Measurements from ENCODE around the gene CTNND2. TPM values are rescaled to one million over a fixed set of nuclear protein-coding genes. Genes with fewer than 3 reads are reported as not detected.

CTNND2 gene
- total RNA-seq, 1 donor from 2014 or later: 10.1 TPM

GRCh38 chr5:11709021-11709420 is 195.2 kb downstream of the CTNND2 start:
- intact Hi-C loops (cut with DNase I): no loop called here
- ATAC-seq: no peak
- DNase-seq (ENCODE audit: low spot score): no peak

DNA sequence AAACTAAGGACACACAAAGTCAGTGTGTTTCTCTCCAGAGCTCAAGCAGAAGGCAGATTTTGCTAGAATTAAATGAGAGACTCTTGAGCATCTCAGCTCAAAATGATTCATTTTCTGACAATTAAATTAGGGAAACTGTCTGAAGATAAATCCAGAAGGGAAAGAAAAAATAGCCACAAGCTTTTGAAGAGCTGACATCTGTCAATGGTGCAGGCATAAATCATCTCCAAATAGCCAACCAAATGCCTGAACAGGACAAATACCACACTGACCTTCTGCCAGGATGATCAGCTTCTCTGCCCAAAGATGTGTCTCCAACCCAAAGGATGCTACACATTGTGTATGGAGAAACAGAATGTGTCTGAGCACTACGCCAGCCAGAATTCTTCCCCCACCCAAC is 199.3 kb downstream of the CTNND2 start:
- no peak for ATAC-seq
- intact Hi-C loops (cut with DNase I): no loop called here
- DNase-seq (ENCODE audit: low spot score): no peak

DNA sequence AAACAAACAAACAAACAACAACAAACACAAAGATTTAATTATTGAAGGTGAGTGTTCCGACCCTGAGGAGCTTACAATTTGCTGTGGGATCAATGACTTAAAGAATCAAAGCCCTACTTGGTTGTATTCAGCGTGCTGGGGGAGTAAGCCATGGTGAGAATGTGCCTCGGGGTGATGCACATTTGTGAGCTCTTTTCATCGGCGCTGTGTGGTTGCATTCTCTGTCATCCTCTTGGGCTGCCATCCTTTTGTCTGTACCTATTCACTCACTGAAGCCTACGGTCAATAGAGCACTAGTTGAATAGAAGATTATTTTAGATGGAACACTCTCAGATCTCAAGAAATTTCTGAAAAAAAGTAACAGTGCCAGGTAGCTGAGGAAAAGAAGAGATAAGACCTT is 203.9 kb downstream of the CTNND2 start:
- DNase-seq (ENCODE audit: low spot score) (no peak), ATAC-seq (no peak)
- intact Hi-C loops (cut with DNase I): no loop called here

DNA sequence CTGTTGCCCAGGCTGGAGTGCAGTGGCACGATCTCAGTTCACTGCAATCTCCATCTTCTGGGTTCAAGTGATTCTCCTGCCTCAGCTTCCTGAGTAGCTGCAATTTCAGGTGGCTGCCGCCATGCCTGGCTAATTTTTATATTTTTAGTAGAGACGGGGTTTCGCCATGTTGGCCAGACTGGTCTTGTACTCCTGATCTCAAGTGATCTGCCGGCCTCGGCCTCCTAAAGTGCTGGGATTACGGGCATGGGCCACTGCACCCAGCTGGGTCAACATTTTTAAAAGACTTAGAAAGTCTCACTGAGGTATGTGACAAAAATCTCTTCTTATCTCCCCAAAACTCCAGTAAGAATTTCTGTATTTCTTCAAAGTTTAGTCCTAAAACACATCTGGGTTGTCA is 211.6 kb downstream of the CTNND2 start:
- ATAC-seq: no peak
- no peak for DNase-seq (ENCODE audit: low spot score)
- intact Hi-C loops (cut with DNase I): no loop called here

DNA sequence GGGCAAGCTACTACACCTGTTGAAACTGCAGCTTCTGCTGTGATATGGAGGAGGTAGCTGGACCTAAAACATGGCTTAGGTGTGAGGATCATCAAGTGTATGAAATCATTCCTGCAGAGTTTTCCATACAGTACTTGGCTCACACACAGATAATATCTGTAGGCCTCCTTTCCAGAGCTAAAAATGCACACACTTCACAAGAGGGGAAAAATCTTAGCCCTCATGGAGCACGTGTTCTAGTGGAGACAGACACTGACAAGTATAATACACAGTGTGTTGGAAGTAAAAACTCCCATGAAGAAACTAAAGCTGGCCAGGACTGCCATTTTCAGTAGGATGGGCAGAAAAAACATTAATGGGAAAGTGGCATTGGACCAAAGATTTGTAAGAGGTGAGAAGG is 216.7 kb downstream of the CTNND2 start:
- intact Hi-C loops (cut with DNase I): no loop called here

GRCh38 chr5:11684607-11685006 is 219.6 kb downstream of the CTNND2 start:
- ATAC-seq (peak; percentile 44), DNase-seq (ENCODE audit: low spot score) (no peak)
- intact Hi-C loops (cut with DNase I): no loop called here

More for the DNA sequence above, 216.7 kb downstream of the CTNND2 start:
- DNase-seq (ENCODE audit: low spot score) (no peak), ATAC-seq (no peak)

DNA sequence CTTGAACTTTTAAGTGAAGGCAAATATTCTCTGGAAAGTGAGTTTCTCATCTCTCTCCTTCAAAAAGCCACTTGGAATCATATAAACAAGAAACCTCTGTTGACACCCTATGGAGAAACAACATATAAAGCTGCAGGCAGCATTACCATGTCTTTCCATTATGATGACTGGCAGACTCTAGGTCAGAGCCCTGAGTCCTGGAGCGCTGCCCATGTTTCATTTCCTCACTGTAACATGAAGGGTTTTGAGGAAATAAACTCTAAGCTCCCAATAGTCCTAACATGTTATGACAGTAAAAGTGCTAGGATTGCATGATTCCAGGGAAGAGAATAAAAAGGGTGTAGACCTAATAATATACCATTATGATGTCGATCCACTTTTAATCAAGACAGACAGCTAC is 220.6 kb downstream of the CTNND2 start:
- peak; percentile 53 for ATAC-seq
- peak; percentile 64 for DNase-seq (ENCODE audit: low spot score)

GRCh38 chr5:11681796-11682195 is 222.4 kb downstream of the CTNND2 start:
- DNase-seq (ENCODE audit: low spot score) (no peak), ATAC-seq (no peak)
- intact Hi-C loops (cut with DNase I): no loop called here

More for the DNA sequence above, 220.6 kb downstream of the CTNND2 start:
- intact Hi-C loops (cut with DNase I): no loop called here

DNA sequence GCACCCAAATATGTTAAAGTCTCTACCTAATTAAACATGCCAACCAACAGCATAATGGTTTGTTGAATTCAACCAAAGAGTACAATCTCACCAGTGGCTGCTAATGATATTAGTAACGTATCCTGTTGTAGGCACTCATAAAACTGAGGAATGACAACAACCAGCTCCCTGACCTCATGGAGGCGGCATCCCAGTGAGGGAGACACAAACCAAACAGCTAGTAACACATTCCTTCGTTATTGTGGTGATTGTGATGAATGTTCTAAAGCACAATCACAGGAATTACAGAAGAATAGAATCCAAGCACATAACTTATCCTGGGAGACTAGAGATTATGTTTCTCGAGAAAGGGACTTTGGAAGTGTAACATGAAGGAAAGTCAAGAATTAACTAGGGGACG is 224.6 kb downstream of the CTNND2 start:
- intact Hi-C loops (cut with DNase I): no loop called here
- ATAC-seq: no peak
- DNase-seq (ENCODE audit: low spot score): no peak

DNA sequence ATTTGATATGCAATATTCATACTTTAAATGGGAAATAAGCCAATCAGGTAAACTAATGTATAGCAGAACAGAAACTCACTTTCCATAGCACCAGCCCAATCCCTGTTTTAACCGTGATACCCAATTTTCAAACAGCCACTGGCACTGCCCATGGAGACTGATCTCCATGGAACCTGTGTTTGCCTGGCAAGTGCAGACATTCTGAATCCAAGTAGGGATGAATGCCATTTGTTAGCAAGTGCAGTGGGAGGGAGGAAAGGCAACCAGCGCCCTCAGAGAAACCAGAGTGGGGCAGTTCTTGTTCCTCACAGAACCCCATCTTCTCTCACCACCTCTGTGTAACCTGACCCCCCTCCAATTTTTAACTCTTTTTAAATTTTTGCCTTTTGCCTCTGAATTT is 229.1 kb downstream of the CTNND2 start:
- ATAC-seq (no peak), DNase-seq (ENCODE audit: low spot score) (no peak)
- intact Hi-C loops (cut with DNase I): no loop called here

DNA sequence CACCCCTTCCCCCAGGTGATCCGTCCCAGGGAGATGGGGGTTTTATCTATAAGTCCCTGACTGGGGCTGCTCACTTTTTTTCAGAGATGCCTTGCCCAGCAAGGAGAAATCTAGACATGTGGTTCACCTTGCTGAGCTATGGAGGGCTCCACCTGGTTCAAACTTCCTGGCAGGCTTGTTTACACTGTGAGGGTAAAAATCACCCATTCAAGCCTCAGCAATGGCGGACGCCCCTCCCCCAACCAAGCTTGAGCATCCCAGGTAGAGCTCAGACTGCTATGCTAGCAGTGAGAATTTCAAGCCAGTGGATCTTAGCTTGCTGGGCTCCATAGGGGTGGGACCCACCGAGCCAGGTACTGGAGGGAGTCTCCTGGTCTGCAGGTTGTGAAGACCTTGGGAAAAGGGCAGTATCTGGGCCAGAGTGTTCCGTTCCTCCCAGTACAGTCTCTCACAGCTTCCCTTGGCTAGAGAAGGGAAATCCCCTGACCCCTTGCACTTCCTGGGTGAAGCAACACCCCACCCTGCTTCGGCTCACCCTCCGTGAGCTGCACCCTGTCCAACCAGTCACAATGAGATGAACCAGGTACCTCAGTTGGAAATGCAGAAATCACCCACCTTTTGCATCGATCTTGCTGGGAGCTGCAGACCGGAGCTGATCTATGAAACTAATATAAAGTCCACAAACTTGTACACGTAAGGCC is 231.7 kb downstream of the CTNND2 start:
- DNase-seq (ENCODE audit: low spot score): no peak
- intact Hi-C loops (cut with DNase I): no loop called here
- no peak for ATAC-seq

GRCh38 chr5:11658376-11658775 is 245.9 kb downstream of the CTNND2 start:
- DNase-seq (ENCODE audit: low spot score): no peak
- intact Hi-C loops (cut with DNase I): no loop called here
- ATAC-seq: no peak

DNA sequence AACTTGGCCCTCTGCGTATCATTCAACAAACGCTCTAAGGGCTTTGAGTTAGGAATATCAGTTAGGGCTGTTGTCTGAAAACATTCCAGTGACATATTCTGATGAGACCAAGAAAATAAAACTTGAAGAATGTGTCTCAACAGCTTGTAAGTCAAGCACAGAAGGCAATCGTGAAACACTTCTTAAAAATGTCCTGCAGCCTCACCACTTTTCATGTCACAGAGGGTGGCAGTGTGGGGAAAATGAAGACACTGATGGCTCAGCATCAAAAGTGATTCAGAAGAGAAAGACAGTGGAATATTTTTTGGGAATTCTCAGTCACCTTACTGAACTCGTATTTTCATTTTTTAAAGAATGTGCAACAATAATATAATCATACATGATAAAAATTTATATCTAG is 247.3 kb downstream of the CTNND2 start:
- DNase-seq (ENCODE audit: low spot score): no peak
- no peak for ATAC-seq
- intact Hi-C loops (cut with DNase I): no loop called here

GRCh38 chr5:11655681-11656080 is 248.6 kb downstream of the CTNND2 start:
- intact Hi-C loops (cut with DNase I): no loop called here
- ATAC-seq: no peak
- no peak for DNase-seq (ENCODE audit: low spot score)

- intact Hi-C loops (cut with DNase I): no loop called here
- ATAC-seq (no peak), DNase-seq (ENCODE audit: low spot score) (no peak)
These were observed 253.3 kb downstream of the CTNND2 start for GRCh38 chr5:11650936-11651335.

- DNase-seq (ENCODE audit: low spot score) (no peak), ATAC-seq (no peak)
- intact Hi-C loops (cut with DNase I): no loop called here
These were observed 258.1 kb downstream of the CTNND2 start for GRCh38 chr5:11646141-11646540.

GRCh38 chr5:11642438-11642837 is 261.8 kb downstream of the CTNND2 start:
- DNase-seq (ENCODE audit: low spot score) (no peak), ATAC-seq (no peak)
- intact Hi-C loops (cut with DNase I): no loop called here

- DNase-seq (ENCODE audit: low spot score): no peak
- ATAC-seq: no peak
- intact Hi-C loops (cut with DNase I): no loop called here
These were observed 263.9 kb downstream of the CTNND2 start for GRCh38 chr5:11640158-11640873.

DNA sequence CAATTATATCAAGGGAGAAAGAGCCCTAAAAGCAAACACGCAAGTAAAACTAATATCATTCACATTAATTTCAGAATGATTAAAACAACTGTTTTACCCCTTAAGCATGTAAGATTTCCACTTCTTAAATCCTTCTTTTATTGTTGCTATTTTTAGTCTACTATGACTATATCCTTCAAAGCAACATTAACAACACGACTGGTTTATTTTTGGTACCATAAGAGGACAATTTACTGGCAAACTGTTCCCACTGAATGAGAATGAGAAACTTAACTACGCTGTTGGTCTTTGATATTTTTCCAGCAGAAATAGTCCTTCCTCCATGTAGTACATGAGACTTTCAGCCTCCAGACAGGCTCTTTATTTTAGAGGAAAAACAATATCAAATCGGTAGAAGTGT is 281.5 kb downstream of the CTNND2 start:
- intact Hi-C loops (cut with DNase I): no loop called here
- no peak for ATAC-seq
- DNase-seq (ENCODE audit: low spot score): no peak

- ATAC-seq: no peak
- DNase-seq (ENCODE audit: low spot score): no peak
- intact Hi-C loops (cut with DNase I): no loop called here
These were observed 284.1 kb downstream of the CTNND2 start for GRCh38 chr5:11620172-11620571.
